Measurements from ENCODE around the gene OR51E1. TPM values are rescaled to one million over a fixed set of nuclear protein-coding genes. Genes with fewer than 3 reads are reported as not detected.

OR51E1 gene
- total and polyA plus RNA-seq, 9 of the 15 experiments (the other 6 are each of a cell fraction or from before 2014, with no cell fraction given), result 0.03 to 0.04 TPM; not detected in 7

DNA sequence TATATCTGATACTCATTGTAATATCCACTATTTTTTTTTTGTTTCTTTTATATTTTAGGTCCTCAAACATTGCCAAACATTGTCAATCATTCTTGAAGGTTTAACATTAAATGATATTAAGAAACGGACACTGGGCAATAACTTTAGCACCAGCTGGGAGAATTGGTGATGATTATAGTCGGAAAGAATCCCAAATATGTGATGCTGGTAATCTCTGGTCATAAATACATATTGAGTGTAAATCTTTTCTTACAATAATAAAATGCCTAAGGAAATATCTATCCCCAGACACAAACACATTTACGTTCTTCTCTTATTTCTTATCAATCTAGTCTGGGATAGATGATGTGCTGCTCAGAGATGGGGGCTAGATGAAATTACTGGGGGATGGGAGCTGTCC is 28.7 kb downstream of the OR51E1 start (continued):
- TF ChIP-seq MYBL2 (IDR thresholded peaks at IDR 0.05; ENCODE audit: low read depth) (no peak), MYBL2 (CRISPR knock-in tag; IDR thresholded peaks at IDR 0.05; ENCODE audit: borderline replicate concordance) (no peak), XRCC3 (IDR thresholded peaks at IDR 0.05) (no peak)

DNA sequence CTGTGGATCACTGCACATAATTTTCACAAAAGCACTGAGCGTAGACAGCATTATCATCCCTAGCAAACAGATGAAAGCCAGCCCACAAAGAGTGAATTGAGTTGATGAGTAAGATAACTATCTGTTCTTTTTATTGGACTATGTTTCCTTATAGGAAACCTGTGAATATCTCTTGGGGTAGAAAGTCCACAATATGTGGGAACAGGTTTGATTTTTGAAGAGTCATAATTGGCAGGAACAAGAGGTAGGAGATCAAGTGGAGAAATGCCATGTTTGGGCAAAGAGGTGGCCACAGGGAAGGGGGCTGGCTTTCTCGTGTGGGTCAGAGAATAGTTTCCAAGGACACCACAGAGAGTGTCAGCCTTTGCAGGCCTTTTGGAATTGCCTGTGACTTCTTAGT is 30.0 kb downstream of the OR51E1 start:
- H3K4me1 ChIP-seq (replicated peaks in 1 of 2; ENCODE audit: control insufficient read depth in 2 of 2, insufficient read depth in 2 of 2, low read length in 2 of 2), result no peaks in the 10 kb centered on the region
- H3K36me3 ChIP-seq (ENCODE audit: control insufficient read depth, insufficient read depth, low read length), result no peaks in the 10 kb centered on the region
- 0% methylated on average over 2 of the region's 2 CpGs for WGBS (ENCODE audit: insufficient coverage, low coverage, missing lambda C conversion rate)
- FAIRE-seq (no peak), DNase-seq (ENCODE audit: extremely low read depth in 1 of 4, low spot score in 3 of 4) (no peak), ATAC-seq (no peak)
- no peak overlapping the region for H3K9ac ChIP-seq (ENCODE audit: insufficient read depth in 1 of 2, low read depth in 2 of 2, low read length in 2 of 2)
- no peak overlapping the region for H2AFZ ChIP-seq (ENCODE audit: low read depth, low read length)
- POLR2A ChIA-PET, result no interaction called here
- no peak overlapping the region for H3K4me3 ChIP-seq
- intact Hi-C loops (cut with micrococcal nuclease) (no loop called here), in situ Hi-C loops (cut with MboI) (no loop called here)
- no peak overlapping the region for H3K27ac ChIP-seq (ENCODE audit: extremely low read depth, low read depth, low read length)
- H4K20me1 ChIP-seq (replicated peaks; ENCODE audit: control insufficient read depth, insufficient read depth, low read length), result no peaks in the 10 kb centered on the region
- H3K9me3 ChIP-seq (replicated peaks; ENCODE audit: control insufficient read depth, insufficient read depth, low read depth, low read length), result no peaks in the 10 kb centered on the region
- CTCF ChIA-PET (ENCODE audit: low intra/inter-chr PET ratio), result no interaction called here
- no TSS peak for BruUV-seq (replicated peaks)
- H3K9me1 ChIP-seq (ENCODE audit: control insufficient read depth, insufficient read depth, low read length), result no peaks in the 10 kb centered on the region
- H3K27me3 ChIP-seq (ENCODE audit: control insufficient read depth in 2 of 2, insufficient read depth in 2 of 2, low read length in 2 of 2), result peaks cover 0 to 3% of the 10 kb centered on the region in 2 experiments; a peak in 3 of 5 replicates
- no peak overlapping the region for H3K4me2 ChIP-seq (ENCODE audit: insufficient read depth, low read length)
- H3K79me2 ChIP-seq (ENCODE audit: control insufficient read depth, insufficient read depth, low read length), result no peaks in the 10 kb centered on the region
- no peak for TF ChIP-seq MTA2 (IDR thresholded peaks at IDR 0.05; ENCODE audit: low read depth)
- no peak for TF ChIP-seq RAD21 (CRISPR knock-in tag; conservative IDR thresholded peaks at IDR 0.05 in 1 of 2, IDR thresholded peaks at IDR 0.05 in 1 of 2)
- TF ChIP-seq MAFG (tag; conservative IDR thresholded peaks at IDR 0.05), result no peak
- TF ChIP-seq, protein P1, sequence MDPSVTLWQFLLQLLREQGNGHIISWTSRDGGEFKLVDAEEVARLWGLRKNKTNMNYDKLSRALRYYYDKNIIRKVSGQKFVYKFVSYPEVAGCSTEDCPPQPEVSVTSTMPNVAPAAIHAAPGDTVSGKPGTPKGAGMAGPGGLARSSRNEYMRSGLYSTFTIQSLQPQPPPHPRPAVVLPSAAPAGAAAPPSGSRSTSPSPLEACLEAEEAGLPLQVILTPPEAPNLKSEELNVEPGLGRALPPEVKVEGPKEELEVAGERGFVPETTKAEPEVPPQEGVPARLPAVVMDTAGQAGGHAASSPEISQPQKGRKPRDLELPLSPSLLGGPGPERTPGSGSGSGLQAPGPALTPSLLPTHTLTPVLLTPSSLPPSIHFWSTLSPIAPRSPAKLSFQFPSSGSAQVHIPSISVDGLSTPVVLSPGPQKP (CRISPR knock-in tag; IDR thresholded peaks at IDR 0.05), result no peak
- TF ChIP-seq ZBTB40 (IDR thresholded peaks at IDR 0.05), result no peak
- no peak for TF ChIP-seq ZBTB40 (CRISPR knock-in tag; IDR thresholded peaks at IDR 0.05)
- TF ChIP-seq, protein P2, sequence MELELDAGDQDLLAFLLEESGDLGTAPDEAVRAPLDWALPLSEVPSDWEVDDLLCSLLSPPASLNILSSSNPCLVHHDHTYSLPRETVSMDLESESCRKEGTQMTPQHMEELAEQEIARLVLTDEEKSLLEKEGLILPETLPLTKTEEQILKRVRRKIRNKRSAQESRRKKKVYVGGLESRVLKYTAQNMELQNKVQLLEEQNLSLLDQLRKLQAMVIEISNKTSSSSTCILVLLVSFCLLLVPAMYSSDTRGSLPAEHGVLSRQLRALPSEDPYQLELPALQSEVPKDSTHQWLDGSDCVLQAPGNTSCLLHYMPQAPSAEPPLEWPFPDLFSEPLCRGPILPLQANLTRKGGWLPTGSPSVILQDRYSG (tag; conservative IDR thresholded peaks at IDR 0.05; ENCODE audit: low read depth), result no peak
- no peak for TF ChIP-seq ADNP (tag; IDR thresholded peaks at IDR 0.05)

Measured in K562 (cell line).